GM19193 (cell line): ENCODE measurements around the gene SNTG2.

Experiments used
- POLR2A ChIP-seq: IDR thresholded peaks from 4 replicates; pipeline ENCODE4 v1.6.1; 2011; ENCODE audit not compliant: insufficient read depth, insufficient read length; ENCODE audit errors: extremely low read depth

SNTG2 gene

GRCh38 chr2:1219901-1220573, 269.4 kb downstream of the SNTG2 start:
- no peak for TF ChIP-seq POLR2A

- TF ChIP-seq POLR2A = no peak
Measured at GRCh38 chr2:1222056-1222455, 271.4 kb downstream of the SNTG2 start.

GRCh38 chr2:1223791-1224190, 273.1 kb downstream of the SNTG2 start:
- no peak for TF ChIP-seq POLR2A

- TF ChIP-seq POLR2A = no peak
Measured at GRCh38 chr2:1224901-1225300, 274.3 kb downstream of the SNTG2 start.

GRCh38 chr2:1226766-1227165, 276.1 kb downstream of the SNTG2 start:
- no peak for TF ChIP-seq POLR2A

GRCh38 chr2:1227274-1227900, 276.7 kb downstream of the SNTG2 start:
- no peak for TF ChIP-seq POLR2A

- no peak for TF ChIP-seq POLR2A
Measured at GRCh38 chr2:1230155-1230893, 279.7 kb downstream of the SNTG2 start.

GRCh38 chr2:1231466-1232063, 280.9 kb downstream of the SNTG2 start:
- TF ChIP-seq POLR2A = no peak

- no peak for TF ChIP-seq POLR2A
Measured at GRCh38 chr2:1233281-1233680, 282.6 kb downstream of the SNTG2 start.

GRCh38 chr2:1234731-1235308, 284.2 kb downstream of the SNTG2 start:
- no peak for TF ChIP-seq POLR2A

GRCh38 chr2:1235806-1236205, 285.2 kb downstream of the SNTG2 start:
- no peak for TF ChIP-seq POLR2A

GRCh38 chr2:1236606-1237005, 286.0 kb downstream of the SNTG2 start:
- no peak for TF ChIP-seq POLR2A

- TF ChIP-seq POLR2A = no peak
Measured at GRCh38 chr2:1237783-1238182, 287.1 kb downstream of the SNTG2 start.

- no peak for TF ChIP-seq POLR2A
Measured at GRCh38 chr2:1238598-1239138, 288.0 kb downstream of the SNTG2 start.

- no peak for TF ChIP-seq POLR2A
Measured at GRCh38 chr2:1245193-1245592, 294.5 kb downstream of the SNTG2 start.
